Endothelial cell of umbilical vein (primary cell): ENCODE measurements around the gene MYCBP2. TPM values are rescaled to one million over a fixed set of nuclear protein-coding genes. Genes with fewer than 3 reads are reported as not detected.

Experiments used
- BruUV-seq: library from RNA; stranded (reverse); fragments of 400-500 nt; replicated peaks from 2 replicates; lab custom pipeline; 2021; lab: Mats Ljungman, UMichigan
- CTCF ChIA-PET: fragments of 300-600, 350-600 bp; sonication (Branson Sonifier 250); formaldehyde crosslinking; loops from one replicate; lab custom pipeline; 2021; ENCODE audit warnings: antibody characterized with exemption, inconsistent platforms; lab: Charles Lee
- POLR2A ChIA-PET: fragments of 300-600, 350-600 bp; sonication (Branson Sonifier 250); formaldehyde crosslinking; loops from one replicate; lab custom pipeline; 2021; ENCODE audit warnings: antibody characterized with exemption, inconsistent platforms; lab: Charles Lee
- DNase-seq: peaks from one replicate; pipeline ENCODE4 v3.0.0-alpha.2; 2011; ENCODE audit warnings: low read depth, low spot score
- FAIRE-seq: peaks from 2 replicates; lab custom pipeline; 2011; peaks lifted over from hg19 to GRCh38; lab: Jason Lieb, UNC
- H2AFZ ChIP-seq: 2 replicates; pipeline ENCODE4 v1.6.0; 2012; ENCODE audit warnings: low read depth, low read length, control low read depth, inconsistent platforms
- H3K27ac ChIP-seq: 2 replicates; pipeline ENCODE4 v1.5.1; 2011; ENCODE audit warnings: low read depth, mild to moderate bottlenecking, control low read depth, low read length, moderate library complexity; ENCODE audit not compliant: insufficient read depth
- H3K27me3 ChIP-seq, 2 experiments: 2 replicates each; pipeline versions ENCODE4 v1.6.0 to v1.6.1; 2011; ENCODE audit warnings: low read length in 2 of 2, mixed read lengths in 1 of 2; ENCODE audit not compliant: control insufficient read depth in 2 of 2, insufficient read depth in 2 of 2
- H3K36me3 ChIP-seq, 2 experiments: 2 replicates in 1 of 2; 3 replicates in 1 of 2; pipeline ENCODE4 v1.5.1; 2011; ENCODE audit warnings: low read length in 2 of 2, mild to moderate bottlenecking in 1 of 2, moderate library complexity in 1 of 2; ENCODE audit not compliant: control insufficient read depth in 2 of 2, insufficient read depth in 2 of 2; ENCODE audit errors: extremely low read depth in 1 of 2
- H3K4me1 ChIP-seq: 3 replicates; pipeline ENCODE4 v1.5.1; 2011; ENCODE audit warnings: mild to moderate bottlenecking, low read length; ENCODE audit not compliant: control insufficient read depth, insufficient read depth; ENCODE audit errors: extremely low read depth
- H3K4me2 ChIP-seq: 2 replicates; pipeline ENCODE4 v1.6.1; 2011; ENCODE audit warnings: low read length, control low read depth, mixed read lengths; ENCODE audit not compliant: insufficient read depth
- H3K4me3 ChIP-seq, 3 experiments: fragments of 200-600 bp in 1 of 3; sonication (generic), shearing (Covaris generic) in 1 of 3; replicated peaks in 1 of 3; 2 replicates each; pipeline ENCODE4 v1.5.1; 2011 to 2016; ENCODE audit warnings: control low read depth in 3 of 3, low read length in 3 of 3, mild to moderate bottlenecking in 2 of 3, inconsistent platforms in 1 of 3, low read depth in 1 of 3, moderate library complexity in 1 of 3; ENCODE audit not compliant: insufficient read depth in 1 of 3
- H3K79me2 ChIP-seq: 2 replicates; pipeline ENCODE4 v1.6.0; 2012; ENCODE audit warnings: low read length, inconsistent platforms; ENCODE audit not compliant: control insufficient read depth, insufficient read depth
- H3K9ac ChIP-seq: replicated peaks from 2 replicates; pipeline ENCODE3; 2011; ENCODE audit warnings: low read length, control low read depth; ENCODE audit not compliant: insufficient read depth; ENCODE audit errors: extremely low read depth
- H3K9me1 ChIP-seq: replicated peaks from 3 replicates; pipeline ENCODE4 v1.6.0; 2011; ENCODE audit warnings: mild to moderate bottlenecking, low read length; ENCODE audit not compliant: control insufficient read depth, insufficient read depth; ENCODE audit errors: extremely low read depth
- H3K9me3 ChIP-seq: replicated peaks from 2 replicates; pipeline ENCODE4 v1.5.1; 2012; ENCODE audit warnings: low read length, inconsistent platforms; ENCODE audit not compliant: control insufficient read depth, insufficient read depth
- H4K20me1 ChIP-seq: replicated peaks from 2 replicates; pipeline ENCODE3; 2011; ENCODE audit warnings: mild to moderate bottlenecking, low read length; ENCODE audit not compliant: control insufficient read depth, insufficient read depth; ENCODE audit errors: extremely low read depth
- CTCF ChIP-seq, 2 donors: IDR thresholded peaks; 1 replicate in 1 of 2; 2 replicates in 1 of 2; pipeline ENCODE4 v1.5.1; 2011; ENCODE audit warnings: low read length in 2 of 2, mild to moderate bottlenecking in 2 of 2, moderate library complexity in 2 of 2, control low read depth in 1 of 2, inconsistent platforms in 1 of 2, low read depth in 1 of 2; ENCODE audit not compliant: insufficient read depth in 1 of 2; ENCODE audit errors: extremely low read depth in 1 of 2
- EZH2 ChIP-seq: IDR thresholded peaks from 2 replicates; pipeline ENCODE4 v1.6.1; 2012; ENCODE audit warnings: borderline replicate concordance, low read depth, mild to moderate bottlenecking, moderate library complexity, low read length, inconsistent platforms; ENCODE audit not compliant: severe bottlenecking
- FOS ChIP-seq: IDR thresholded peaks from 2 replicates; pipeline ENCODE4 v1.6.1; 2011; ENCODE audit warnings: mild to moderate bottlenecking, low read length, moderate library complexity, borderline replicate concordance; ENCODE audit not compliant: insufficient read depth
- GATA2 ChIP-seq: IDR thresholded peaks from 2 replicates; pipeline ENCODE4 v1.7.0; 2011; ENCODE audit warnings: low read depth, mild to moderate bottlenecking, moderate library complexity, mixed read lengths, low read length; ENCODE audit not compliant: insufficient read length, insufficient read depth
- JUN ChIP-seq: IDR thresholded peaks from 2 replicates; pipeline ENCODE4 v1.6.1; 2011; ENCODE audit warnings: borderline replicate concordance, low read depth; ENCODE audit not compliant: insufficient read length, insufficient read depth
- MAX ChIP-seq: IDR thresholded peaks from 2 replicates; pipeline ENCODE4 v1.6.1; 2011; ENCODE audit not compliant: insufficient read depth, insufficient read length
- MYC ChIP-seq: IDR thresholded peaks from one replicate; pipeline ENCODE4 v1.6.1; 2011; ENCODE audit warnings: mild to moderate bottlenecking, low read depth, low read length
- POLR2A ChIP-seq: IDR thresholded peaks from 2 replicates; pipeline ENCODE4 v1.6.1; 2012; ENCODE audit warnings: low read depth, mild to moderate bottlenecking, control low read depth, low read length
- POLR2AphosphoS5 ChIP-seq: IDR thresholded peaks from 2 replicates; pipeline ENCODE4 v1.6.1; 2012; ENCODE audit warnings: low read depth, mild to moderate bottlenecking, control low read depth, low read length, moderate library complexity; ENCODE audit not compliant: insufficient read depth
- dilution Hi-C: fragments of 300-500 bp; cut with MboI; formaldehyde crosslinking; loops from one replicate; pipeline ENCODE4 v1.15.0; 2019; ENCODE audit warnings: low sequenced_read_pairs; ENCODE audit not compliant: extremely low pct_ligation_motif_present
- intact Hi-C: fragments of 100-400 bp; cut with micrococcal nuclease; formaldehyde crosslinking; loops from one replicate; pipeline ENCODE4 v1.10.0; 2022
- polyA plus RNA-seq, 4 experiments: library from polyadenylated mRNA; depleted of rRNA in 3 of 4; stranded (reverse) in 3 of 4; unstranded in 1 of 4; fragments of >200 nt; gene quantifications; 2 replicates each; pipeline versions ENCODE4 v1.2.1 to v1.2.3, GENCODE V29; 2011 to 2012; ENCODE audit warnings: missing spikeins in 1 of 4
- total RNA-seq: library from RNA; stranded (reverse); gene quantifications from 2 replicates; pipeline ENCODE4 v1.2.3, GENCODE V29; 2021

The MYCBP2 gene
- total and polyA plus RNA-seq, 2 donors (not counting 3 experiments of a cell fraction or from before 2014, with no cell fraction given) = 30.5 to 89.8 TPM

GRCh38 chr13:77136902-77137420 is 189.9 kb downstream of the MYCBP2 start:
- TF ChIP-seq POLR2AphosphoS5 = no peak
- Histone ChIP-seq H3K9me1 (no peaks in the 10 kb centered on the region), H3K4me2 (no peak overlapping the region), H3K4me3 (no peak overlapping the region), H3K9me3 (no peaks in the 10 kb centered on the region), H2AFZ (no peak overlapping the region), H3K27ac (no peak overlapping the region), H4K20me1 (no peaks in the 10 kb centered on the region), H3K27me3 (no peaks in the 10 kb centered on the region), H3K4me1 (no peaks in the 10 kb centered on the region), H3K9ac (no peak overlapping the region), H3K36me3 (peaks cover 0 to 8% of the 10 kb centered on the region in 2 experiments), H3K79me2 (no peaks in the 10 kb centered on the region)
- dilution Hi-C loops = no loop called here
- intact Hi-C loops = no loop called here
- ChIA-PET POLR2A (no interaction called here), CTCF (no interaction called here)
- DNase-seq = no peak
- BruUV-seq = no TSS peak
- FAIRE-seq = no peak

- BruUV-seq = no TSS peak
- intact Hi-C loops (no loop called here), dilution Hi-C loops (no loop called here)
- no peaks in the 10 kb centered on the region for H3K79me2 ChIP-seq
- no peak overlapping the region for H2AFZ ChIP-seq
- H3K27me3 ChIP-seq = no peaks in the 10 kb centered on the region
- FAIRE-seq (no peak), DNase-seq (no peak)
- H3K9ac ChIP-seq = no peak overlapping the region
- no peak overlapping the region for H3K27ac ChIP-seq
- TF ChIP-seq MAX (no peak), POLR2A (no peak), EZH2 (no peak), JUN (no peak), GATA2 (no peak), CTCF (IDR thresholded peaks at IDR 0.05; ENCODE audit: extremely low read depth in 1 of 2, insufficient read depth in 1 of 2, low read depth in 1 of 2, low read length in 2 of 2) (no peak), MYC (no peak), POLR2AphosphoS5 (no peak), FOS (no peak)
- CTCF ChIA-PET = no interaction called here
- H3K36me3 ChIP-seq = peaks cover 0 to 2% of the 10 kb centered on the region in 2 experiments
- H3K4me2 ChIP-seq = no peak overlapping the region
- no peaks in the 10 kb centered on the region for H3K4me1 ChIP-seq
- no peaks in the 10 kb centered on the region for H4K20me1 ChIP-seq
- no peaks in the 10 kb centered on the region for H3K9me3 ChIP-seq
- H3K4me3 ChIP-seq = no peak overlapping the region
- H3K9me1 ChIP-seq = no peaks in the 10 kb centered on the region
- POLR2A ChIA-PET = no interaction called here
Observed at GRCh38 chr13:77124423-77124822, 202.5 kb downstream of the MYCBP2 start.
